Aorta (tissue), 5 donors: Measurements from ENCODE around the gene TAS2R30. TPM values are rescaled to one million over a fixed set of nuclear protein-coding genes. Genes with fewer than 3 reads are reported as not detected.

Experiments used
- ATAC-seq: fragments of 200-7000 bp; cut with Tn5 transposase; one replicate; pipeline ENCODE4 v1.9.1; 2022; ENCODE audit warnings: moderate library complexity; ENCODE audit not compliant: low FRiP score
- DNase-seq, 2 donors: peaks; one replicate each; pipeline ENCODE4 v3.0.0-alpha.2; 2020
- H3K27ac ChIP-seq, 2 donors: one replicate each; pipeline ENCODE4 v1.5.1; 2013; ENCODE audit warnings: low read length in 2 of 2, mild to moderate bottlenecking in 2 of 2, moderate library complexity in 2 of 2, control low read depth in 1 of 2, inconsistent platforms in 1 of 2, low read depth in 1 of 2
- H3K27me3 ChIP-seq, 2 donors: one replicate each; pipeline ENCODE4 v1.6.1; 2013; ENCODE audit warnings: control low read depth in 1 of 2, low read length in 1 of 2, mild to moderate bottlenecking in 1 of 2, moderate library complexity in 1 of 2; ENCODE audit not compliant: insufficient read depth in 2 of 2, control insufficient read depth in 1 of 2
- H3K36me3 ChIP-seq, 2 donors: one replicate each; pipeline ENCODE4 v1.6.1; 2013; ENCODE audit warnings: control low read depth in 1 of 2, low read length in 1 of 2, mild to moderate bottlenecking in 1 of 2; ENCODE audit not compliant: insufficient read depth in 2 of 2, control insufficient read depth in 1 of 2
- H3K4me1 ChIP-seq, 2 donors: one replicate each; pipeline ENCODE4 v1.6.1; 2013; ENCODE audit warnings: low read length in 2 of 2, control low read depth in 1 of 2, mild to moderate bottlenecking in 1 of 2, moderate library complexity in 1 of 2; ENCODE audit not compliant: insufficient read depth in 2 of 2, control insufficient read depth in 1 of 2
- H3K4me3 ChIP-seq, 2 donors: one replicate each; pipeline ENCODE4 v1.5.1; 2013; ENCODE audit warnings: low read length in 2 of 2, control low read depth in 1 of 2, mild to moderate bottlenecking in 1 of 2
- H3K9me3 ChIP-seq: one replicate; pipeline ENCODE4 v1.6.1; 2013; ENCODE audit warnings: mild to moderate bottlenecking, low read length; ENCODE audit not compliant: control insufficient read depth
- WGBS, 2 donors: extraction: QIAGEN DNeasy Blood & Tissue Kit; methylation state at CpG; one replicate each; pipeline ENCODE4 v1.1.7; 2013; 5-methylcytosine and 5-hydroxymethylcytosine counted together
- intact Hi-C, 2 donors: fragments of 100-400 bp; cut with DNase I; formaldehyde crosslinking; loops; one replicate each; pipeline versions ENCODE4 v1.14.2 to v1.15.0; 2022
- polyA plus RNA-seq, 2 donors: library from polyadenylated mRNA; stranded (reverse); fragments of 200-250 nt; gene quantifications; one replicate each; pipeline ENCODE4 v1.2.3, GENCODE V29; 2013
- total RNA-seq, 2 donors: library from RNA; stranded (reverse); fragmentation: NEBNext Ultra II Directional; extraction: Animal tissue kit (Norgen Biotek cat#: 25700); gene quantifications; one replicate each; pipeline ENCODE4 v1.2.1, GENCODE V29; 2021
- donor health status: healthy with polysubstance abuse.
- donor health status: Bipolar disorder and iron deficiency.
- donor health status: DM: no; HTN: no; CAD: no.
- donor health status: DM: no; HTN: no; CAD: no.
- donor health status: DM: yes; HTN: yes; CAD: no.

Gene TAS2R30
- total and polyA plus RNA-seq, 4 donors = 0.08 to 8.6 (median 6.9) TPM; not detected in 1

DNA sequence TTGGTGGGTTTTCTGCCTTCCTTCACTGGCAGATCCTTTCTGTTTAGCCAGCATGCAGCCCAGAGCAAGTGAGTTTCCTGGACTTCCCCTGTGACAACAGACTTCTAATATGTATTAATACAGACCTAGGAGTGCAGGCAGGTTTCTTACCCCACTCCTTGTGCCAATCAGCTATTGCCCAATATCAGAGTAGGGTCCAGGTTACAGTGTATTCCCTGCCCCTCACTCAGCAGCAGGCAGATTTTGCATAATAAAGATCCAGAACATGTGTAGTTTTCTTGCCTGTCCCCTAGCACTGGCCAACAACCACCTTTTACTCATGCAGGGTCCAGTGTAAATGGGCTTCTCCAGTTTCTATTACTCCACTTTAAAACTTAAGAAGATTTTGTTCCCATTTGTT is 31.9 kb upstream of the TAS2R30 start:
- Histone ChIP-seq H3K36me3 (no peaks in the 10 kb centered on the region), H3K27ac (no peak overlapping the region), H3K9me3 (no peaks in the 10 kb centered on the region), H3K4me1 (peaks cover 0 to 5% of the 10 kb centered on the region in 2 donors), H3K4me3 (no peak overlapping the region), H3K27me3 (no peaks in the 10 kb centered on the region)
- intact Hi-C loops = no loop called here
- ATAC-seq (no peak), DNase-seq (no peak)

GRCh38 chr12:11164384-11164783 is 29.9 kb upstream of the TAS2R30 start:
- DNase-seq (no peak), ATAC-seq (no peak)
- intact Hi-C loops = no loop called here

DNA sequence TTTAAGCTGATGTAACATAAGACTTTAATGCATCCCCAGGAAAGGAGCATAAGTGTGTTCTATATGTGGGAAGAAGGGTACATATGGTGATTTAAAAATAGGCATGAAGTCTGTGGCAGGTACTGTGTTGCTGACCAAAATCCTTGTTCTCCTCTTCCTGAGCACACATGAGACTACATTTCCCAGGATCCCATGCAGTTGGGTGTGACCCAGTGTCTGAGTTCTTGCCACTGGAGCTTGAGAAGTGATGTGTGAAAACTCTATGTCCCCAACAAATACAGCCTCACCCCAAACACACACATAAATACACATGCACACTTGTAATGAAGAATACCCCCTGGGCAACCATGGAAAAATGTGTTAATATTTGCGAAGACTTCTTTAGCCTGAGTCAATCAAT is 28.1 kb upstream of the TAS2R30 start:
- WGBS, 2 donors = 98% methylated on average over 1 of the region's 1 CpG
- intact Hi-C loops = no loop called here

More at GRCh38 chr12:11164384-11164783, 29.9 kb upstream of the TAS2R30 start:
- Histone ChIP-seq H3K36me3 (no peaks in the 10 kb centered on the region), H3K9me3 (no peaks in the 10 kb centered on the region), H3K27ac (no peak overlapping the region), H3K27me3 (no peaks in the 10 kb centered on the region), H3K4me1 (peaks cover 0 to 5% of the 10 kb centered on the region in 2 donors), H3K4me3 (no peak overlapping the region)

GRCh38 chr12:11158885-11159444 is 24.5 kb upstream of the TAS2R30 start:
- H3K27me3 ChIP-seq = no peaks in the 10 kb centered on the region
- no peaks in the 10 kb centered on the region for H3K9me3 ChIP-seq
- no peak overlapping the region for H3K4me3 ChIP-seq
- H3K27ac ChIP-seq = no peak overlapping the region
- ATAC-seq (no peak), DNase-seq (no peak)
- H3K36me3 ChIP-seq = no peaks in the 10 kb centered on the region
- no peaks in the 10 kb centered on the region for H3K4me1 ChIP-seq
- intact Hi-C loops = no loop called here
- 52 to 53% methylated on average over 5 of the region's 5 CpGs for WGBS, 2 donors

More for the DNA sequence above, 28.1 kb upstream of the TAS2R30 start:
- Histone ChIP-seq H3K9me3 (no peaks in the 10 kb centered on the region), H3K4me3 (no peak overlapping the region), H3K4me1 (peaks cover 0 to 2% of the 10 kb centered on the region in 2 donors), H3K27ac (no peak overlapping the region), H3K36me3 (no peaks in the 10 kb centered on the region), H3K27me3 (no peaks in the 10 kb centered on the region)
- no peak for ATAC-seq
- no peak for DNase-seq

GRCh38 chr12:11154400-11154925 is 20.0 kb upstream of the TAS2R30 start:
- H3K9me3 ChIP-seq = no peaks in the 10 kb centered on the region
- no peak for ATAC-seq
- DNase-seq = no peak
- H3K4me3 ChIP-seq = no peak overlapping the region
- peaks cover 0 to 2% of the 10 kb centered on the region in 2 donors for H3K36me3 ChIP-seq
- H3K27ac ChIP-seq = no peak overlapping the region
- no peaks in the 10 kb centered on the region for H3K27me3 ChIP-seq
- intact Hi-C loops = no loop called here
- H3K4me1 ChIP-seq = no peaks in the 10 kb centered on the region
- 98 to 100% methylated on average over 1 of the region's 1 CpG for WGBS, 2 donors

GRCh38 chr12:11152725-11153124 is 18.3 kb upstream of the TAS2R30 start:
- peaks cover 0 to 2% of the 10 kb centered on the region in 2 donors for H3K36me3 ChIP-seq
- WGBS, 2 donors = 88 to 94% methylated on average over 2 of the region's 2 CpGs
- ATAC-seq = no peak
- DNase-seq = no peak
- no peak overlapping the region for H3K4me3 ChIP-seq
- no peaks in the 10 kb centered on the region for H3K9me3 ChIP-seq
- H3K27ac ChIP-seq = no peak overlapping the region
- no peaks in the 10 kb centered on the region for H3K27me3 ChIP-seq
- no peaks in the 10 kb centered on the region for H3K4me1 ChIP-seq
- intact Hi-C loops = no loop called here

DNA sequence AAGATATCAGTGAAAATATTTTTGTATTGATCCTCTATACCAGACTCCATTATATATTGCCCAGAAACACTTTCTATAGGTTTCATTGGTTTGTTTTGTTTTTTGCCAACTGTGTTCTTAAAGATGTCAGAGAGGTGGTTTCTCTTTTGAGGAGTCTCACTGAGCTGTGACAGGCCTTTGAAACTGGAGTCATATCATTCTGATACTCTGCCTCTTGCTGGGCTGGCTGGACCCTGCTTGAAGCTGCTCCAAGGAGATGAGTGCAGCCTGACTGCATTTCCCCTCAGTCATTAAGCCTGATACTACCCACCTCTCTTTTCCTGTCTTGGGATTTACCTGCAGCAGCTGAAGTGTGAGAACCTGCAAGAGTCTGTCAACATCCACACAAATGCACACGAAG is 16.4 kb upstream of the TAS2R30 start:
- Histone ChIP-seq H3K9me3 (no peaks in the 10 kb centered on the region), H3K36me3 (peaks cover 0 to 2% of the 10 kb centered on the region in 2 donors), H3K4me3 (no peak overlapping the region), H3K4me1 (no peaks in the 10 kb centered on the region), H3K27ac (no peak overlapping the region), H3K27me3 (no peaks in the 10 kb centered on the region)
- 35 to 45% methylated on average over 1 of the region's 1 CpG for WGBS, 2 donors
- intact Hi-C loops = no loop called here
- ATAC-seq (no peak), DNase-seq (no peak)

- DNase-seq = no peak
- Histone ChIP-seq H3K4me3 (no peak overlapping the region), H3K36me3 (peaks cover 0 to 2% of the 10 kb centered on the region in 2 donors), H3K27ac (no peak overlapping the region), H3K4me1 (no peaks in the 10 kb centered on the region), H3K27me3 (no peaks in the 10 kb centered on the region), H3K9me3 (peaks cover 1% of the 10 kb centered on the region)
- intact Hi-C loops = no loop called here
- WGBS, 2 donors = 98 to 100% methylated on average over 1 of the region's 1 CpG
- ATAC-seq = no peak
These were observed 13.0 kb upstream of the TAS2R30 start for GRCh38 chr12:11147420-11147819.

- intact Hi-C loops = no loop called here
- Histone ChIP-seq H3K27me3 (no peaks in the 10 kb centered on the region), H3K9me3 (peaks cover 1% of the 10 kb centered on the region), H3K4me1 (no peaks in the 10 kb centered on the region), H3K4me3 (no peak overlapping the region), H3K36me3 (no peaks in the 10 kb centered on the region), H3K27ac (no peak overlapping the region)
- ATAC-seq = no peak
- no peak for DNase-seq
- WGBS, 2 donors = 77 to 92% methylated on average over 5 of the region's 5 CpGs
These were observed 9.9 kb upstream of the TAS2R30 start for GRCh38 chr12:11144297-11144696.
